ENCODE data around the gene DNAH14. TPM values are rescaled to one million over a fixed set of nuclear protein-coding genes. Genes with fewer than 3 reads are reported as not detected.
"Not testable (repeated sequence)": the region's sequence is repeated elsewhere in the genome, so short reads cannot be mapped to it uniquely, and the experiment has no call there.

DNAH14 gene
- total RNA-seq, 1 donor = 31.8 TPM

DNA sequence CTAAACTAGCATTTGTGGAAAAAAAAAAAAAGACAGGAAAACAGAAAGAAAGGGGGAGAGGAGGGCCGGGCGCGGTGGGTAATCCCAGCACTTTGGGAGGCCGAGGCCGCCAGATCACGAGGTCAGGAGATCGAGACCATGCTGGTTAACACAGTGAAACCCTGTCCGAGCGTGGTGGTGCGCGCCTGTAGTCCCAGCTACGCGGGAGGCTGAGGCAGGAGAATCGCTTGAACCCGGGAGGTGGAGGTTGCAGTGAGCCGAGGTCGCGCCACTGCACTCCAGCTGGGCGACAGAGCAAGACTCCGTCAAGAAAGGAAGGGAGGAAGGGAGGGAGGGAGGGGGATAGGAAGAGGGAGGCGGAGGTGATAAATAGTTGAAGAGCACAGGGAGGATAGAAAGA is 443.7 kb downstream of the DNAH14 start:
- H3K9me3 ChIP-seq (ENCODE audit: low read depth, low read length) = no peaks in the 10 kb centered on the region
- H3K36me3 ChIP-seq (ENCODE audit: insufficient read depth, low read length) = no peaks in the 10 kb centered on the region
- H3K79me2 ChIP-seq (ENCODE audit: insufficient read depth, low read length) = no peaks in the 10 kb centered on the region
- no peaks in the 10 kb centered on the region for H3K4me1 ChIP-seq (ENCODE audit: insufficient read depth, low read length)
- TF ChIP-seq, protein P1, sequence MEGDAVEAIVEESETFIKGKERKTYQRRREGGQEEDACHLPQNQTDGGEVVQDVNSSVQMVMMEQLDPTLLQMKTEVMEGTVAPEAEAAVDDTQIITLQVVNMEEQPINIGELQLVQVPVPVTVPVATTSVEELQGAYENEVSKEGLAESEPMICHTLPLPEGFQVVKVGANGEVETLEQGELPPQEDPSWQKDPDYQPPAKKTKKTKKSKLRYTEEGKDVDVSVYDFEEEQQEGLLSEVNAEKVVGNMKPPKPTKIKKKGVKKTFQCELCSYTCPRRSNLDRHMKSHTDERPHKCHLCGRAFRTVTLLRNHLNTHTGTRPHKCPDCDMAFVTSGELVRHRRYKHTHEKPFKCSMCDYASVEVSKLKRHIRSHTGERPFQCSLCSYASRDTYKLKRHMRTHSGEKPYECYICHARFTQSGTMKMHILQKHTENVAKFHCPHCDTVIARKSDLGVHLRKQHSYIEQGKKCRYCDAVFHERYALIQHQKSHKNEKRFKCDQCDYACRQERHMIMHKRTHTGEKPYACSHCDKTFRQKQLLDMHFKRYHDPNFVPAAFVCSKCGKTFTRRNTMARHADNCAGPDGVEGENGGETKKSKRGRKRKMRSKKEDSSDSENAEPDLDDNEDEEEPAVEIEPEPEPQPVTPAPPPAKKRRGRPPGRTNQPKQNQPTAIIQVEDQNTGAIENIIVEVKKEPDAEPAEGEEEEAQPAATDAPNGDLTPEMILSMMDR (IDR thresholded peaks at IDR 0.05; ENCODE audit: extremely low read depth, low read depth, low read length) = no peak
- no peak overlapping the region for H2AFZ ChIP-seq (ENCODE audit: low read length)
- no peak for DNase-seq (ENCODE audit: insufficient read length, low spot score, missing footprints)
- no peak overlapping the region for H3K27ac ChIP-seq (ENCODE audit: low read depth, low read length)
- no peak overlapping the region for H3K4me3 ChIP-seq (ENCODE audit: insufficient read depth, low read length)
- H3K27me3 ChIP-seq (ENCODE audit: insufficient read depth, low read length) = no peaks in the 10 kb centered on the region
- no peak overlapping the region for H3K4me2 ChIP-seq (ENCODE audit: insufficient read depth, low read length)
- no peaks in the 10 kb centered on the region for H4K20me1 ChIP-seq (ENCODE audit: insufficient read depth, low read length)

DNA sequence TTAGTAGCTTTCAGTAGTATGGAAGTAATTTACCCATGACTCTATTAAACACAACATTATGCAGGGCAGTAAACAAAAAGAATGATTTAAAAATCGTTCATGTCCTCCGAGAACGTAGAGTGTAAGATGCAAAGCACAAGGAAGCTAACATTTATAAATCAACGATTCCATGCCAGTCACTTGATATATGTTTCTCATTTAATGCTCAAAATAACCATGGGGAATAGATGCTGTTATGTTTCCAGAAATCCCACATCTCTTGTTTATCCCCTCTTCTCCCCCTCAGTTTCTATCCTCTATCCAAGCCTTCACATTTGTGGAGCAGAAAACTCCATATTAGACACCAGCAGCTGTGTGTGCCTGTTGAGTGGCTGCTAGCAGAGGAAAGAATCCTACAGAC is 445.5 kb downstream of the DNAH14 start:
- H4K20me1 ChIP-seq (ENCODE audit: insufficient read depth, low read length) = no peaks in the 10 kb centered on the region
- no peaks in the 10 kb centered on the region for H3K4me1 ChIP-seq (ENCODE audit: insufficient read depth, low read length)
- H2AFZ ChIP-seq (ENCODE audit: low read length) = no peak overlapping the region
- H3K27ac ChIP-seq (ENCODE audit: low read depth, low read length) = no peak overlapping the region
- TF ChIP-seq, protein P1 (IDR thresholded peaks at IDR 0.05; ENCODE audit: extremely low read depth, low read depth, low read length) = no peak
- no peak for DNase-seq (ENCODE audit: insufficient read length, low spot score, missing footprints)
- no peaks in the 10 kb centered on the region for H3K36me3 ChIP-seq (ENCODE audit: insufficient read depth, low read length)
- H3K27me3 ChIP-seq (ENCODE audit: insufficient read depth, low read length) = no peaks in the 10 kb centered on the region
- no peaks in the 10 kb centered on the region for H3K79me2 ChIP-seq (ENCODE audit: insufficient read depth, low read length)
- H3K4me3 ChIP-seq (ENCODE audit: insufficient read depth, low read length) = no peak overlapping the region
- no peaks in the 10 kb centered on the region for H3K9me3 ChIP-seq (ENCODE audit: low read depth, low read length)
- H3K4me2 ChIP-seq (ENCODE audit: insufficient read depth, low read length) = no peak overlapping the region

DNA sequence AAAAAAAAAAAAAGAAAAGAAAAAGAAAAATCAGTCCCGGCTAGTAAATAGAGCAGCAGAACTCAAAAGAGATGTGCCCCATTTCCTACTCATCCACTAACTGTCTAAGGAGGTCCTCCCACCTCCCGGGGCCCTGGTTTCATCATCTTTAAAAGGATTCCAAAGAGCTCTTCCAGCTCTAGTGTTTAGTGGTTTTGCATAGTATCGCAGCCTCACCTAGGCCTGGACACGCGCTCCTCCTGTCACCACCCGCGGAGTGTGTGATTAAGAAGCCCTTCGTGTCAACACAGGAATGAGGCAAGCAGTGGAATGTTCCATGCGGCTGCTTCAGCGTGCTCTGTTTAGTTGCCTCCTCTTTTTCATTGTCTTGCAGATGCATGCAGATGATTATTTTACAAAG is 449.4 kb downstream of the DNAH14 start:
- no peaks in the 10 kb centered on the region for H3K79me2 ChIP-seq (ENCODE audit: insufficient read depth, low read length)
- H3K4me3 ChIP-seq (ENCODE audit: insufficient read depth, low read length) = no peak overlapping the region
- no peaks in the 10 kb centered on the region for H3K36me3 ChIP-seq (ENCODE audit: insufficient read depth, low read length)
- no peaks in the 10 kb centered on the region for H3K27me3 ChIP-seq (ENCODE audit: insufficient read depth, low read length)
- H3K4me1 ChIP-seq (ENCODE audit: insufficient read depth, low read length) = no peaks in the 10 kb centered on the region
- no peak overlapping the region for H2AFZ ChIP-seq (ENCODE audit: low read length)
- H3K4me2 ChIP-seq (ENCODE audit: insufficient read depth, low read length) = no peak overlapping the region
- TF ChIP-seq, protein P1 (IDR thresholded peaks at IDR 0.05; ENCODE audit: extremely low read depth, low read depth, low read length) = no peak
- H4K20me1 ChIP-seq (ENCODE audit: insufficient read depth, low read length) = no peaks in the 10 kb centered on the region
- no peaks in the 10 kb centered on the region for H3K9me3 ChIP-seq (ENCODE audit: low read depth, low read length)
- no peak for DNase-seq (ENCODE audit: insufficient read length, low spot score, missing footprints)
- H3K27ac ChIP-seq (ENCODE audit: low read depth, low read length) = no peak overlapping the region

DNA sequence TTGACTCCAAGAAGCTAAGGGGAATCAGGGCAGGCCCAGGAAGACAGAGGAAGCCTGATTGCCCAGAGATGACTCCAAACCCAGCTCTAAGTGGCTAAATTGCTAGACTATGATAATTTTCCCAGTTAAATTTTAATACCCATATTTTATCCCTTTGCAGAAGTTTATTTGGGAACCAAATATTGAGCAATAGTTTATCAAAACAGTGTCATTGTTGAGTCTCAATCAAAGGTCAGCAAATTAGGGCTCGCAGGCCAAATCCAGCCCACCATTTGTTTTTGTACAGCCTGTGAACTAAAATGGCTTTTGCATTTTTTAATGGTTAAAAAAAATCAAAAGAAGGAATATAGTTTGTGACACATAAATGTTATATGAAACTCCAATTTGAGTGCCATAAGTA is 451.2 kb downstream of the DNAH14 start:
- H4K20me1 ChIP-seq (ENCODE audit: insufficient read depth, low read length) = no peaks in the 10 kb centered on the region
- H3K27ac ChIP-seq (ENCODE audit: low read depth, low read length) = no peak overlapping the region
- H3K36me3 ChIP-seq (ENCODE audit: insufficient read depth, low read length) = no peaks in the 10 kb centered on the region
- no peak overlapping the region for H3K4me2 ChIP-seq (ENCODE audit: insufficient read depth, low read length)
- no peak for DNase-seq (ENCODE audit: insufficient read length, low spot score, missing footprints)
- H2AFZ ChIP-seq (ENCODE audit: low read length) = no peak overlapping the region
- no peak overlapping the region for H3K4me3 ChIP-seq (ENCODE audit: insufficient read depth, low read length)
- no peaks in the 10 kb centered on the region for H3K27me3 ChIP-seq (ENCODE audit: insufficient read depth, low read length)
- no peaks in the 10 kb centered on the region for H3K4me1 ChIP-seq (ENCODE audit: insufficient read depth, low read length)
- TF ChIP-seq, protein P1 (IDR thresholded peaks at IDR 0.05; ENCODE audit: extremely low read depth, low read depth, low read length) = no peak
- H3K9me3 ChIP-seq (ENCODE audit: low read depth, low read length) = no peaks in the 10 kb centered on the region
- H3K79me2 ChIP-seq (ENCODE audit: insufficient read depth, low read length) = no peaks in the 10 kb centered on the region

DNA sequence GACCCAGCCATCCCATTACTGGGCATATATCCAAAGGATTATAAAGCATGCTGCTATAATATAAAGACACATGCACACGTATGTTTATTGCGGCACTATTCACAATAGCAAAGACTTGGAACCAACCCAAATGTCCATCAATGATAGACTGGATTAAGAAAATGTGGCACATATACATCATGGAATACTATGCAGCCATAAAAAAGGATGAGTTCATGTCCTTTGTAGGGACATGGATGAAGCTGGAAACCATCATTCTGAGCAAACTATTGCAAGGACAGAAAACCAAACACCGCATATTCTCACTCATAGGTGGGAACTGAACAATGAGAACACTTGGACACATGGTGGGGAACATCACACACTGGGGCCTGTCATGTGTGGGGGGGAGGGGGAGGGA is 457.4 kb downstream of the DNAH14 start:
- H3K9me3 ChIP-seq (ENCODE audit: low read depth, low read length); H3K4me3 ChIP-seq (ENCODE audit: insufficient read depth, low read length); H3K79me2 ChIP-seq (ENCODE audit: insufficient read depth, low read length); H3K36me3 ChIP-seq (ENCODE audit: insufficient read depth, low read length); H3K27ac ChIP-seq (ENCODE audit: low read depth, low read length); H3K27me3 ChIP-seq (ENCODE audit: insufficient read depth, low read length); H4K20me1 ChIP-seq (ENCODE audit: insufficient read depth, low read length); H3K4me2 ChIP-seq (ENCODE audit: insufficient read depth, low read length); DNase-seq (ENCODE audit: insufficient read length, low spot score, missing footprints); H2AFZ ChIP-seq (ENCODE audit: low read length); H3K4me1 ChIP-seq (ENCODE audit: insufficient read depth, low read length): not testable (repeated sequence)

Data from osteoblast (primary cell).